Muscle layer of colon (tissue), 2 donors: ENCODE results near the gene TAGLN2.

Experiments
- H3K27ac ChIP-seq: one replicate; pipeline ENCODE4 v1.7.0; 2013; ENCODE audit warnings: low read depth, mild to moderate bottlenecking, low read length, moderate library complexity
- H3K27me3 ChIP-seq, 2 donors: one replicate each; pipeline ENCODE4 v1.7.0; 2013; ENCODE audit warnings: low read length in 2 of 2, mild to moderate bottlenecking in 2 of 2; ENCODE audit not compliant: insufficient read depth in 2 of 2, control insufficient read depth in 1 of 2
- H3K36me3 ChIP-seq: one replicate; pipeline ENCODE4 v1.7.0; 2013; ENCODE audit warnings: mild to moderate bottlenecking, low read length; ENCODE audit not compliant: insufficient read depth
- H3K4me1 ChIP-seq: one replicate; pipeline ENCODE4 v1.7.0; 2013; ENCODE audit warnings: mild to moderate bottlenecking, low read length; ENCODE audit not compliant: insufficient read depth
- H3K4me3 ChIP-seq, 2 donors: one replicate each; pipeline ENCODE4 v1.7.0; 2013; ENCODE audit warnings: low read length in 2 of 2, low read depth in 1 of 2, mild to moderate bottlenecking in 1 of 2, moderate library complexity in 1 of 2
- H3K9ac ChIP-seq: one replicate; pipeline ENCODE4 v1.7.0; 2013; ENCODE audit warnings: low read length
- H3K9me3 ChIP-seq: one replicate; pipeline ENCODE4 v1.7.0; 2013; ENCODE audit warnings: mild to moderate bottlenecking, low read length
- donor health status: abdominal sarcoma.
- donor health status: Adenocarcinoma of cecum.

The TAGLN2 gene

DNA sequence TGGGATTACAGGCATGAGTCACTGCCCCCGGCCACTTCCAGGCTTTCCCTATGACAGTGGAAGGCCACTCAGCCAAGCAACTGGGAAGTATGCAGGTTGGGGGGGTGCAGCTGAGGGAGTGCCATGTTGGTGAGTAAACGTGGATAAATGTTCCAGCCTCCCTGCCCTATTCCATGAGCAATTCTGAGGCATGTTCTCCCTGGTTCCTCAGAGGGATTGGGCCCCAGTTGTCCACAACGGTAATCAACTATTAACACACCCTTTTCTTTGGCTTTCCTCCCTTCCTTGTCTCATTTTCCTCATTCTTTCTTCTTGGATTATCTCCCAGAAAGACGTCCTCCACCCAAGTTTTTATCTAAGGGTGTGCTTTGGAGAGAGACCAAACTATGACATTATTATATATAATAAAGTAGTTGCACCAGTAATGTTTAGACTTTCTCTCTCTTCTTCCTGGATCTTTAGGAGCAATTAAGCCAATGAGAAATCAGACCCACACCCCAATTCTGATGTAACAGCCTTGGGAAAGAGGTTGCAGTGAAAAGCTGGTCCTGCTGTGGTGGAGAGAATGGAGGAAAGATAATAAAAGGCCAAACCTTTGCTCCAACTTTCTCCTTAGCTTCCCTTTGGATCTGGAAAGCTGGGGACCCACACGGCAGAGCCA lies 35.5 kb upstream of the TAGLN2 start:
- peaks cover 3% of the 10 kb centered on the region for H3K4me1 ChIP-seq
- H3K27ac ChIP-seq, result no peak overlapping the region
- H3K9me3 ChIP-seq, result no peaks in the 10 kb centered on the region
- no peaks in the 10 kb centered on the region for H3K27me3 ChIP-seq
- H3K36me3 ChIP-seq, result no peaks in the 10 kb centered on the region
- H3K4me3 ChIP-seq, result no peak overlapping the region
- no peak overlapping the region for H3K9ac ChIP-seq

DNA sequence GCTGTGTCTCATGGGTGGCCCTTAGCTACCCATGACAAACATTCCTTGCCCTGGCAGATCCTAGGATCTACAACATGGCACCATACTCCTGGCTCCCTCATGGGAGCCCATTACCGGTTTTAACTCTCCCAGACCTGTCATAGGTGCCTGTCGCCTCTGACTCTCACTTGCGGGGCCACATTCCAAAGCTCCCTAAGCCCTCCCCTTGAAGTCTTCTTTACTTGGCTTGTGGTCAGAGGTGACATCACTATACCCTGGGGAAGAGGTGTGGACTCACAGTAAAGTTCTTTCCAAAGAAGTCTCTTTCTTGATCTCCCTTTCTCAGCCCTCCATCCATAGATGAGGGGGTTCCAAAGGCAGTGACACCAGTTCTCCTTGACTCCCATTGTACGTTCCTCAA lies 34.1 kb upstream of the TAGLN2 start:
- no peak overlapping the region for H3K9ac ChIP-seq
- H3K4me1 ChIP-seq, result peaks cover 3% of the 10 kb centered on the region
- no peaks in the 10 kb centered on the region for H3K27me3 ChIP-seq
- no peak overlapping the region for H3K27ac ChIP-seq
- H3K9me3 ChIP-seq, result no peaks in the 10 kb centered on the region
- no peak overlapping the region for H3K4me3 ChIP-seq
- H3K36me3 ChIP-seq, result no peaks in the 10 kb centered on the region

DNA sequence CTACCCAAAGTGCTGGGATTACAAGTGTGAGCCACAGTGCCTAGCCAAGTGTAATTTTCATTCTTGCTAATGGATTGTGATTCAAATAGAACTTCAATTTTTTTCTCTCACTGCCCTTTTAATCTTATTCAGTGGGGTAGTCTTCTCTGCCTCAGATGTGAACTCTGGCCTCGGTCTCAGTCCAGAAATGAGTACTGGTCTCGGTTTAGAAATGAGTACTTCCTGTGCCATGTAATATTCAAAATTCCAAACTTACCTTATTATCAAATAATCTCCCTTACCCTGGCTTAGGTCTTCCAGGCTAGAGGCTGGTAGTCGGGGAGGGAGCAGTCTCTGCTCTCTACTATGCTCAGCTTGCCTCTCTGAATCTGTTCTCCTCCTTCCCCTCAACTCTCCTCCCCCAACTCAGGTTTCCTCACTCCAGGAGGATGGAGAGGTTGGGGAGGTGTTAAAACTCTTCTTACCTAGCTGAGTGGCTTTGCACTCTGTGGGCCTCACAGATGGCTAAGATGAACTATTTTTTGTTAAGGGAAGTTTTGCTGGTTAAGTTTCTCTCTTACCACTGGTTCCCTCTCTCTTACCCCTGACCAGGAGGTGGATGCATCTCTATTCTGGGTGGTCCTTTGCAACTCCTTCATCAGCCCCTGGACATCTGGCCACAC lies 33.5 kb upstream of the TAGLN2 start:
- H3K9me3 ChIP-seq, result no peaks in the 10 kb centered on the region
- H3K4me3 ChIP-seq, result no peak overlapping the region
- H3K27me3 ChIP-seq, result no peaks in the 10 kb centered on the region
- no peaks in the 10 kb centered on the region for H3K36me3 ChIP-seq
- H3K9ac ChIP-seq, result no peak overlapping the region
- H3K27ac ChIP-seq, result no peak overlapping the region
- peaks cover 3% of the 10 kb centered on the region for H3K4me1 ChIP-seq

DNA sequence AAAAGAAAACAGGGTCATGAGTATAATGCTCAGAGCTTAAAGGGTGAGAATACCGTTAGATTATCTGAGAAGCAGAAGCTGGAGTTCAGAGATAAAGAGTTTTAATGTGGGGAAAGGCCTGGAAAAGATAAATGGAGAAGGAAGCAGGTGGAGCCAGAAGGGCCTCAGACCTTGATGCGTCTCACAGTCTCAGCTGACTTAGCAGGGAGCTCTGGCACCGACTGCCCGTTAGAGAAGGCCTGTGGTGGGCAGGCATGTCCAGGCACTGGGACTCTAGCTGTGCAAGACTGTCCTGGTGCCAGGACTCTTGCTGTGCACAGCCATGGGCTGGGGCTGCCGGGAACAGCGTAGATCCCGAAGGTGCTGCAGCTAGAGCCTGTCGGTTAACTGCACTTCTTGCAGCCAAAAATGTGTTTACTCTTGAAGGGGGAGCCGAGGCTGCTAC lies 32.5 kb upstream of the TAGLN2 start:
- Histone ChIP-seq H3K4me3 (no peak overlapping the region), H3K9ac (no peak overlapping the region), H3K27me3 (no peaks in the 10 kb centered on the region), H3K36me3 (no peaks in the 10 kb centered on the region), H3K4me1 (peaks cover 3% of the 10 kb centered on the region), H3K9me3 (no peaks in the 10 kb centered on the region), H3K27ac (no peak overlapping the region)

DNA sequence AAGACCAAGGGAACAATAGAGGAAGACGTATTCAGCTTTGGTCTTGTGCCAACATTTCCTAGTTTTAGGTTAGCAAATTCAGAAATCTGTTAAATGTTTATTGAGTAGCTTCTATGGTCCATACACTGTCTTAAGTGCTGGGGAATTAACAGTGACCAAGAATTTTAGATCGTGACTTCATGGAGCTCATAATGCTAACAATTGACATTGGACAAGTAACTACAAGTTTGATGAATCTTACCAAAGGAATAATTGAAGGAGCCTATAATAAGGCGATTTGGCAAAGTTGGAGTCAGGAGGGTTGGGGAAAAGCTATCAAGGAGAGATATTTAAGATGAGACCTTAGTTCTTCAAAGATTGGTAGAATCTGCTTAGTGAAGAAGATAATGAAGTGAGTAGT lies 30.1 kb upstream of the TAGLN2 start:
- H3K27ac ChIP-seq, result no peak overlapping the region
- H3K4me3 ChIP-seq, result no peak overlapping the region
- no peaks in the 10 kb centered on the region for H3K27me3 ChIP-seq
- no peak overlapping the region for H3K9ac ChIP-seq
- H3K9me3 ChIP-seq, result no peaks in the 10 kb centered on the region
- H3K4me1 ChIP-seq, result peaks cover 3% of the 10 kb centered on the region
- H3K36me3 ChIP-seq, result no peaks in the 10 kb centered on the region

DNA sequence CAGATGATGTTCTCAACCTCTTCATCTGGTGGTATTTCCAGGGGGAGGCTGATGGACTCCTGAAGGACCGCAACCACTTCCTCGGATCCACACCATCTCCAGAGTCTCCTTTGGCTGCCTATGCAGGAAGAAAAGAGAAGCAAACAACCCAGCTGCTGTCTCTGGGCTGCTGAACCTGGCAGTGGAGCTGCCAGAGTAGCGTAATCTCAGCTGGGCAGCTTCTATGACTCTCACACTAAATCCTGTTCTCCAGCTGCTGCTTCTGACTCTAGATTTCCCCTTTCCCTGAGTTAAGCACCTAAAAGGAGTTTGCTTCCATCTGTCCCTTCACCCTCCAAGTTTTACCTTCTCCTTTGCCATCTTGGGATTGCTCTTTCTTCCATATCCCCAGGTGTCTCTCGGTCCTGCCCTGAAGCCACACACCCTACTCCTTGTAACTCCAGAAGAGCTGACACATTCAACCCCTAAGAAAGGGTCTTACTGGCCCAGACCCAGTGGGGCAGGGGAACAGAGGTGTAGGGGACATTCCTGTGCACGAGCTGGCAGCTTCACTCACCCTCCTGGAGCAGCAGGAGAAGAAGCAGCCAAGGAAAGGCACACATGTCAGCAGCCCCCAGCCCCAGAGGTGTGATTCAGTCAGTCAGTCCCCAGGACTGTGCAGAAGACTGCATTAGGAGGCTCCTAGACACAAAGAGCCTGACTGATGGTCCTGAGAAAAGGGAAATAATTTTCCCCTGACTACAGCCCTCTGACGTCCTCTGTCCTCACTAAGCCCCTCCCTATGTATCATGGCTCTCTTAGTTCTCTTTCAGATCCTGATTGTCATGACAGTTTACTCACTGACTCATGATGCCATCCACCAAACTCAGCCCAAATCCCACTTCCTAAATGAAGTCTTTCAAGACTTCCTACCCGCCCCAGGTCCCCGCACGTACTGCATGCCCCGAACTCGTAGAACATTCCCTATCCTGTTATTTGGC lies 28.5 kb upstream of the TAGLN2 start, which contains the start of gene SLAMF9:
Gene SLAMF9, minus strand, starts transcription at position 702 of the 980 bp plus-strand sequence. Its CDS starts 100 bp downstream, at position 602.
- no peak within 1 kb of the TSS for H3K27ac ChIP-seq
- peaks cover 11% of the 10 kb centered on the region for H3K4me1 ChIP-seq
- H3K27me3 ChIP-seq, result no peaks in the 10 kb centered on the region
- no peak within 1 kb of the TSS for H3K9ac ChIP-seq
- H3K36me3 ChIP-seq, result no peaks in the 10 kb centered on the region
- H3K4me3 ChIP-seq, result no peak within 1 kb of the TSS
- no peaks in the 10 kb centered on the region for H3K9me3 ChIP-seq

DNA sequence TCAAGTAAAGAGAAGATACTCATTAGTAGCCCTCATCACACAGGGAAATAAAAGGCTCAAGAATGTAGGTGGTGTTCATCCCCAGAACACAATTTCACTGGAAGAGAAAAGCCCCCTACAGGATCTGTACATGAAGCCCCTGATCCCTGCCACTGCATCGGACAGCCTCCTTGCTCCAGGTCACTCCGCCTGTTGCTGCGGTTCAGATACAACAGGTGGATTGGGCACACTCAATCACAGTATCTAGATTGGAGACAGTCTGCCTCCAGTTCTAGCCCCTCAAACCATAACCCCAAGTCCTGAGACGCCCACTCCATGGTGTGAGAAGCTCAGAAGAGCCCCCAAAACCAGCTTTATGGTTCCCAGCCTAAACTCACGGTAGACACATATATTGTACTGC lies 27.6 kb upstream of the TAGLN2 start:
- Histone ChIP-seq H3K36me3 (no peaks in the 10 kb centered on the region), H3K27ac (no peak overlapping the region), H3K9me3 (no peaks in the 10 kb centered on the region), H3K4me3 (no peak overlapping the region), H3K4me1 (peaks cover 11% of the 10 kb centered on the region), H3K9ac (no peak overlapping the region), H3K27me3 (no peaks in the 10 kb centered on the region)

DNA sequence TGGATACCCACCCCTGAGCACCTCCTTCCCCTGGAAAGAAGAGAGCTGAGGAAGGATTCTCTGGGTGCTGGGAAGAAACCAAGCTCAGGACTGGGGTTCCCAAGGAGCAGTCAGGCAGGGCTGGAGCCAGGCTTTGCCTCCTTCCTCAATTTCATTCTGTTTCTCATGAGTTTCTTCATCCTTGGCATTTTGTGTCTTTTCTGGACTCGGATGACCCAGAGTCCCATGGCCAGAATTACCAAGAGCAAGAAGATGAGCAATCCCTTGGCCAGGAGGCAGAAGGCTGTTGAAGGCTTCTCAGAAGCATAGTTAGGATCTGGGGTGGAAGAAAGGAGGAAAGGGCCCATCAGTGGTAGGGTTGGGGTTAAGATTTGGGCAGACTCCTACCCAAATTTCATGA lies 26.2 kb upstream of the TAGLN2 start:
- Histone ChIP-seq H3K9ac (no peak overlapping the region), H3K27me3 (no peaks in the 10 kb centered on the region), H3K4me1 (peaks cover 9% of the 10 kb centered on the region), H3K36me3 (no peaks in the 10 kb centered on the region), H3K4me3 (no peak overlapping the region), H3K27ac (no peak overlapping the region), H3K9me3 (no peaks in the 10 kb centered on the region)

DNA sequence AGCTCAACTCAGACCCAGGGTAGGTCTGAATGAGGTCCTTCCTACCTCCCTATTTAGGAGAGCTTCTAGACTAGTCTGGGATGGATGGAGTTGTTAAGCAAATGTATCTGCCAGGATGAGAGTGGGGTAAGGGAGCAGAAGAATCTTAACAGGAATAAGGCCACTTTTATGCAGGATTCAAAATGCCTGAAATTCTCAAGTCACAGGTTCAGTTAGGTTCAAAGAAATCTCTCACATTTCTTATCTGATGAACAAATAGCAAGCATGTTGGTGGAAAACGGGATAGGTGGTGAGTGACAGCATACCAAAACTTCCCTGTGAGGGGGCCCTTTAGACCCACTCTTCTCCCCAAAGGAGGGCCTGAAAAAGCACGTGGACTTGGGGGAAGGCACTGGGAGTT lies 25.7 kb upstream of the TAGLN2 start:
- H3K27me3 ChIP-seq, result no peaks in the 10 kb centered on the region
- H3K9me3 ChIP-seq, result no peaks in the 10 kb centered on the region
- no peak overlapping the region for H3K9ac ChIP-seq
- no peak overlapping the region for H3K27ac ChIP-seq
- H3K4me1 ChIP-seq, result peaks cover 9% of the 10 kb centered on the region
- H3K4me3 ChIP-seq, result no peak overlapping the region
- no peaks in the 10 kb centered on the region for H3K36me3 ChIP-seq

DNA sequence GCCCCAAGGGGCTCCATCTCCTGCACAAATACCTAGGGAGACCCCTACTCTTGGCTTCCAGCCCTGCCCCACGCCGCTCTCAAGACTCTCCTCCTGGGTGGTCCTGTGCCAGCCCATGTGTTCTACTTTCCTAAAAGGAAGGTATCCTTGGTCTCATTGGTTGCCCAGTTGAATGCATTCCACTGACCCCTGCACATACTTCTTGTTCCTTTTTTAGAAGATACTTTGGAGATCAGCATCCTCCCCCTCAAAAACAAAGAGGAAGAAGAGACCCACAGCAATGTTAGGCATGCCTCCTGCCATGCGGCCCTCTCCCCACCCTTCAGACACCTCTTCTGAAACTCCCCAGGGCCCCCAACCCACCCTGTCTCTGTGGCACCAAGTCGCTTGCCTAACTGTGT lies 24.7 kb upstream of the TAGLN2 start:
- no peak overlapping the region for H3K27ac ChIP-seq
- H3K4me1 ChIP-seq, result peaks cover 13% of the 10 kb centered on the region
- H3K27me3 ChIP-seq, result no peaks in the 10 kb centered on the region
- no peak overlapping the region for H3K9ac ChIP-seq
- H3K9me3 ChIP-seq, result no peaks in the 10 kb centered on the region
- H3K36me3 ChIP-seq, result no peaks in the 10 kb centered on the region
- H3K4me3 ChIP-seq, result no peak overlapping the region

DNA sequence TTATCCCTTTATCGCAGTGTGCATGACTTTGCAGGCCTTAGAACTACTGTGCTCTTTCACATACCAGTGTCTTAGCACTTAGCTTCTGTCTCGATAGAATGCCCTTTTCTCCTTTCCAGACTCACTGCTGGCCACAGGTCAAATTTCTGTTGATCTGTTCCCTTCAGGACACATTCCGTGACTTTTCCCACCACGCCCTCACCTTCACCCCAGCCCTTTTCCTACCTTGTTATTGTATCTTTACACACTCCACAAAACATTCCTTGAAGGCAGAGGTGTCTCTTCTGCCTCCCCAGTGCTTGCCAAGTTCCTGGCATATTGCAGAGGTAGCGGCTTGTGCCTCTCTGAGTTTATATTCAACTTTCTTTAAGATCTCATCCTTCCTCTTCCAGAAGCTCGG lies 23.8 kb upstream of the TAGLN2 start:
- no peak overlapping the region for H3K9ac ChIP-seq
- no peak overlapping the region for H3K4me3 ChIP-seq
- H3K27me3 ChIP-seq, result no peaks in the 10 kb centered on the region
- no peak overlapping the region for H3K27ac ChIP-seq
- no peaks in the 10 kb centered on the region for H3K36me3 ChIP-seq
- H3K9me3 ChIP-seq, result no peaks in the 10 kb centered on the region
- peaks cover 16% of the 10 kb centered on the region for H3K4me1 ChIP-seq
